NCI-H1930 (cell line): ENCODE results near the gene TDRD12.
"Not testable (repeated sequence)": the region's sequence is repeated elsewhere in the genome, so short reads cannot be mapped to it uniquely, and the experiment has no call there.

Experiments
- DNase-seq, 2 experiments: peaks; one replicate each; lab custom pipeline; 2025; lab: John Stamatoyannopoulos, UW

TDRD12 gene

GRCh38 chr19:32746631-32747196, 27.1 kb downstream of the TDRD12 start:
- not testable (repeated sequence) for DNase-seq

GRCh38 chr19:32748497-32748896, 28.9 kb downstream of the TDRD12 start:
- DNase-seq, result no peak

GRCh38 chr19:32748948-32749347, 29.4 kb downstream of the TDRD12 start:
- DNase-seq, result no peak

- no peak for DNase-seq
Observed at GRCh38 chr19:32749361-32749760, 29.8 kb downstream of the TDRD12 start.

GRCh38 chr19:32750441-32751055, 31.0 kb downstream of the TDRD12 start:
- DNase-seq, result no peak

- no peak for DNase-seq
Observed at GRCh38 chr19:32751066-32751465, 31.5 kb downstream of the TDRD12 start.

- DNase-seq, result no peak
Observed at GRCh38 chr19:32757189-32757588, 37.6 kb downstream of the TDRD12 start.

- not testable (repeated sequence) for DNase-seq
Observed at GRCh38 chr19:32765365-32765764, 45.8 kb downstream of the TDRD12 start.

- no peak for DNase-seq
Observed at GRCh38 chr19:32767951-32768679, 48.5 kb downstream of the TDRD12 start.

GRCh38 chr19:32771596-32771995, 52.0 kb downstream of the TDRD12 start:
- DNase-seq, result no peak

GRCh38 chr19:32773126-32773525, 53.6 kb downstream of the TDRD12 start:
- DNase-seq, result no peak

- DNase-seq, result no peak
Observed at GRCh38 chr19:32779082-32779481, 59.5 kb downstream of the TDRD12 start.

GRCh38 chr19:32781280-32781679, 61.7 kb downstream of the TDRD12 start:
- DNase-seq, result no peak

- not testable (repeated sequence) for DNase-seq
Observed at GRCh38 chr19:32782089-32782488, 62.5 kb downstream of the TDRD12 start.

GRCh38 chr19:32787161-32787813, 67.7 kb downstream of the TDRD12 start:
- not testable (repeated sequence) for DNase-seq

- not testable (repeated sequence) for DNase-seq
Observed at GRCh38 chr19:32787895-32788294, 68.3 kb downstream of the TDRD12 start.

GRCh38 chr19:32789429-32789828, 69.9 kb downstream of the TDRD12 start:
- no peak for DNase-seq

GRCh38 chr19:32798201-32798600, 78.6 kb downstream of the TDRD12 start:
- no peak for DNase-seq

- DNase-seq, result no peak
Observed at GRCh38 chr19:32800191-32800590, 80.6 kb downstream of the TDRD12 start.

GRCh38 chr19:32800754-32801153, 81.2 kb downstream of the TDRD12 start:
- no peak for DNase-seq

- no peak for DNase-seq
Observed at GRCh38 chr19:32802840-32803239, 83.3 kb downstream of the TDRD12 start.

GRCh38 chr19:32808236-32808635, 88.7 kb downstream of the TDRD12 start:
- DNase-seq, result no peak

GRCh38 chr19:32809254-32809653, 89.7 kb downstream of the TDRD12 start:
- DNase-seq, result no peak
